Middle frontal gyrus (tissue), 1 donor: ENCODE results near the gene SEZ6L.
A peak's percentile ranks its signal among the peaks of the same experiment; 100 is the strongest.

ENCODE experiments used
- DNase-seq: peaks from one replicate; pipeline ENCODE4 v3.0.0-alpha.2; 2015; ENCODE audit warnings: low spot score; ENCODE audit errors: extremely low spot score

The SEZ6L gene

GRCh38 chr22:26333088-26333800 lies 164.0 kb downstream of the SEZ6L start:
- no peak for DNase-seq

- no peak for DNase-seq
Observed at GRCh38 chr22:26334232-26334631, 165.0 kb downstream of the SEZ6L start.

GRCh38 chr22:26336773-26337172 lies 167.5 kb downstream of the SEZ6L start:
- no peak for DNase-seq

- no peak for DNase-seq
Observed at GRCh38 chr22:26339755-26340154, 170.5 kb downstream of the SEZ6L start.

- DNase-seq: no peak
Observed at GRCh38 chr22:26342745-26343410, 173.6 kb downstream of the SEZ6L start.

GRCh38 chr22:26345496-26345895 lies 176.2 kb downstream of the SEZ6L start:
- no peak for DNase-seq

GRCh38 chr22:26348810-26349526 lies 179.7 kb downstream of the SEZ6L start:
- DNase-seq: no peak

- DNase-seq: no peak
Observed at GRCh38 chr22:26354707-26355106, 185.4 kb downstream of the SEZ6L start.

- DNase-seq: no peak
Observed at GRCh38 chr22:26357281-26357680, 188.0 kb downstream of the SEZ6L start.

GRCh38 chr22:26357813-26358212 lies 188.6 kb downstream of the SEZ6L start:
- no peak for DNase-seq

GRCh38 chr22:26359156-26359555 lies 189.9 kb downstream of the SEZ6L start:
- no peak for DNase-seq

GRCh38 chr22:26360169-26360885 lies 191.1 kb downstream of the SEZ6L start:
- no peak for DNase-seq

GRCh38 chr22:26362471-26362870 lies 193.2 kb downstream of the SEZ6L start:
- DNase-seq: no peak

GRCh38 chr22:26364066-26365015 lies 195.1 kb downstream of the SEZ6L start:
- DNase-seq: peak; percentile 62

GRCh38 chr22:26367402-26368245 lies 198.4 kb downstream of the SEZ6L start:
- peak; percentile 14 for DNase-seq

- no peak for DNase-seq
Observed at GRCh38 chr22:26372890-26373289, 203.6 kb downstream of the SEZ6L start.

- DNase-seq: no peak
Observed at GRCh38 chr22:26374391-26375026, 205.2 kb downstream of the SEZ6L start.

GRCh38 chr22:26377170-26377830 lies 208.0 kb downstream of the SEZ6L start:
- no peak for DNase-seq
